CD14-positive monocyte (primary cell): ENCODE results near the gene RBM17. TPM values are rescaled to one million over a fixed set of nuclear protein-coding genes. Genes with fewer than 3 reads are reported as not detected.
"Not testable (repeated sequence)": the region's sequence is repeated elsewhere in the genome, so short reads cannot be mapped to it uniquely, and the experiment has no call there.

ENCODE experiments used
- DNase-seq, 3 donors: peaks; one replicate each; pipeline ENCODE4 v3.0.0-alpha.2; 2011 to 2022
- H2AFZ ChIP-seq: 2 replicates; pipeline ENCODE4 v1.6.0; 2012; ENCODE audit warnings: mild to moderate bottlenecking, low read depth, low read length, inconsistent platforms; ENCODE audit not compliant: insufficient read depth, poor library complexity, severe bottlenecking
- H3K27ac ChIP-seq, 2 donors: 1 replicate in 1 of 2; 2 replicates in 1 of 2; pipeline ENCODE4 v1.5.1; 2012 to 2013; ENCODE audit warnings: low read length in 2 of 2, control low read depth in 1 of 2, inconsistent platforms in 1 of 2, low read depth in 1 of 2, mild to moderate bottlenecking in 1 of 2
- H3K27me3 ChIP-seq, 2 donors: one replicate each; pipeline versions ENCODE4 v1.6.0 to v1.6.1; 2011 to 2013; ENCODE audit warnings: low read length in 2 of 2; ENCODE audit not compliant: control insufficient read depth in 2 of 2, insufficient read depth in 2 of 2
- H3K36me3 ChIP-seq, 2 donors: replicated peaks in 1 of 2; 1 replicate in 1 of 2; 2 replicates in 1 of 2; pipeline versions ENCODE4 v1.5.1 to v1.6.1; 2012 to 2013; ENCODE audit warnings: low read length in 2 of 2, control low read depth in 1 of 2, inconsistent platforms in 1 of 2, mild to moderate bottlenecking in 1 of 2; ENCODE audit not compliant: insufficient read depth in 2 of 2, control insufficient read depth in 1 of 2
- H3K4me1 ChIP-seq, 2 donors: 1 replicate in 1 of 2; 2 replicates in 1 of 2; pipeline versions ENCODE4 v1.5.1 to v1.6.1; 2012 to 2013; ENCODE audit warnings: low read length in 2 of 2, control low read depth in 1 of 2, inconsistent platforms in 1 of 2, mild to moderate bottlenecking in 1 of 2, moderate library complexity in 1 of 2; ENCODE audit not compliant: insufficient read depth in 2 of 2, control insufficient read depth in 1 of 2
- H3K4me2 ChIP-seq: replicated peaks from 2 replicates; pipeline ENCODE3; 2012; ENCODE audit warnings: low read length, moderate library complexity, mild to moderate bottlenecking; ENCODE audit not compliant: poor library complexity, severe bottlenecking; ENCODE audit errors: extremely low read depth
- H3K4me3 ChIP-seq, 3 experiments: fragments of 200-600 bp in 1 of 3; sonication (generic) in 1 of 3; replicated peaks in 1 of 3; 1 replicate in 2 of 3; 2 replicates in 1 of 3; pipeline ENCODE4 v1.5.1; 2011 to 2013; ENCODE audit warnings: low read length in 3 of 3, mild to moderate bottlenecking in 3 of 3, control low read depth in 2 of 3, low read depth in 2 of 3, inconsistent platforms in 1 of 3, moderate library complexity in 1 of 3
- H3K79me2 ChIP-seq: 2 replicates; pipeline ENCODE4 v1.6.0; 2012; ENCODE audit warnings: mild to moderate bottlenecking, control low read depth, inconsistent platforms, low read length, moderate library complexity; ENCODE audit not compliant: insufficient read depth
- H3K9ac ChIP-seq: 2 replicates; pipeline ENCODE4 v1.6.0; 2017; ENCODE audit warnings: low read length, mild to moderate bottlenecking; ENCODE audit not compliant: insufficient read depth, poor library complexity, severe bottlenecking
- H3K9me3 ChIP-seq, 2 donors: replicated peaks in 1 of 2; 1 replicate in 1 of 2; 2 replicates in 1 of 2; pipeline versions ENCODE4 v1.5.1 to v1.6.1; 2012 to 2013; ENCODE audit warnings: low read length in 2 of 2, control low read depth in 1 of 2; ENCODE audit not compliant: control insufficient read depth in 1 of 2, insufficient read depth in 1 of 2
- H4K20me1 ChIP-seq: 2 replicates; pipeline ENCODE4 v1.6.0; 2012; ENCODE audit warnings: mild to moderate bottlenecking, low read length, control low read depth, moderate library complexity; ENCODE audit not compliant: insufficient read depth
- H3K27ac Mint-ChIP-seq, 7 donors: one replicate each; pipeline ENCODE4 v1.8.0; 2020; ENCODE audit warnings: mild to moderate bottlenecking in 7 of 7, mixed read lengths in 7 of 7, moderate library complexity in 6 of 7, inconsistent platforms in 2 of 7
- H3K27me3 Mint-ChIP-seq, 3 donors: one replicate each; pipeline ENCODE4 v1.8.0; 2021 to 2022; ENCODE audit warnings: low read depth in 3 of 3, mild to moderate bottlenecking in 3 of 3, mixed read lengths in 3 of 3, moderate library complexity in 3 of 3, inconsistent platforms in 1 of 3
- H3K36me3 Mint-ChIP-seq, 2 donors: one replicate each; pipeline ENCODE4 v1.8.0; 2020; ENCODE audit warnings: mixed read lengths in 2 of 2, inconsistent platforms in 1 of 2, mild to moderate bottlenecking in 1 of 2
- H3K4me1 Mint-ChIP-seq: one replicate; pipeline ENCODE4 v1.8.0; 2020; ENCODE audit warnings: mild to moderate bottlenecking, mixed read lengths
- H3K4me3 Mint-ChIP-seq, 2 donors: one replicate each; pipeline ENCODE4 v1.8.0; 2020; ENCODE audit warnings: mild to moderate bottlenecking in 2 of 2, mixed read lengths in 2 of 2, moderate library complexity in 1 of 2
- H3K9me3 Mint-ChIP-seq, 7 donors: one replicate each; pipeline ENCODE4 v1.8.0; 2020 to 2022; ENCODE audit warnings: mixed read lengths in 7 of 7, mild to moderate bottlenecking in 6 of 7, moderate library complexity in 6 of 7, inconsistent platforms in 2 of 7
- CTCF ChIP-seq: fragments of 200-600 bp; IDR thresholded peaks from one replicate; pipeline ENCODE4 v1.8.0; 2022; ENCODE audit warnings: antibody characterized with exemption, mild to moderate bottlenecking
- WGBS: methylation state at CpG from one replicate; pipeline ENCODE4 v1.1.5; 2013; ENCODE audit warnings: missing lambda C conversion rate; ENCODE audit not compliant: insufficient coverage; 5-methylcytosine and 5-hydroxymethylcytosine counted together
- intact Hi-C, 2 donors: fragments of 100-400 bp; cut with micrococcal nuclease; formaldehyde crosslinking; loops; one replicate each; pipeline versions ENCODE4 v1.15.0 to v1.15.1; 2023
- polyA plus RNA-seq, 3 donors: library from polyadenylated mRNA; depleted of rRNA in 1 of 3; unstranded in 2 of 3; stranded (reverse) in 1 of 3; fragments of 300-500 nt in 2 of 3; fragments of >200 nt in 1 of 3; fragmentation: Illumina TruSeq in 2 of 3; gene quantifications; 1 replicate in 2 of 3; 2 replicates in 1 of 3; pipeline ENCODE4 v1.2.3, GENCODE V29; 2012 to 2021

Gene RBM17
- polyA plus RNA-seq, 3 donors: 37.2 to 51.4 (median 44.5) TPM

- Histone ChIP-seq H3K4me1 (peaks cover 6 to 7% of the 10 kb centered on the region in 2 donors), H3K36me3 (no peaks in the 10 kb centered on the region), H3K9me3 (no peaks in the 10 kb centered on the region), H3K9ac (no peak overlapping the region), H4K20me1 (no peaks in the 10 kb centered on the region), H3K79me2 (no peaks in the 10 kb centered on the region), H3K27me3 (no peaks in the 10 kb centered on the region), H3K27ac (no peak overlapping the region), H2AFZ (no peak overlapping the region), H3K4me2 (no peak overlapping the region), H3K4me3 (no peak overlapping the region)
- peaks cover 0 to 4% (median 1%) of the 10 kb centered on the region in 3 donors for H3K27me3 Mint-ChIP-seq
- peaks cover 9% of the 10 kb centered on the region for H3K4me1 Mint-ChIP-seq
- no peak for TF ChIP-seq CTCF
- DNase-seq: no peak
- intact Hi-C loops: no loop called here
- no CpG with 5 or more reads among the region's 5 CpGs for WGBS
- no peak overlapping the region for H3K27ac Mint-ChIP-seq
- H3K36me3 Mint-ChIP-seq: no peaks in the 10 kb centered on the region
- no peak overlapping the region for H3K4me3 Mint-ChIP-seq
- peaks cover 0 to 6% (median 0%) of the 10 kb centered on the region in 7 donors for H3K9me3 Mint-ChIP-seq
Observed at GRCh38 chr10:6040205-6040604, 48.6 kb upstream of the RBM17 start.

GRCh38 chr10:6043377-6043776 is 45.5 kb upstream of the RBM17 start:
- H3K27ac ChIP-seq, H3K27me3 Mint-ChIP-seq, H3K36me3 Mint-ChIP-seq, intact Hi-C loops, H3K9me3 ChIP-seq, H3K9ac ChIP-seq, DNase-seq, H3K27me3 ChIP-seq, H3K4me3 Mint-ChIP-seq, H2AFZ ChIP-seq, H4K20me1 ChIP-seq, H3K4me3 ChIP-seq, H3K27ac Mint-ChIP-seq, H3K9me3 Mint-ChIP-seq, H3K79me2 ChIP-seq, H3K36me3 ChIP-seq, H3K4me2 ChIP-seq: not testable (repeated sequence)
- H3K4me1 ChIP-seq: peaks cover 11 to 13% of the 10 kb centered on the region in 2 donors
- WGBS: no CpG with 5 or more reads among the region's 6 CpGs
- H3K4me1 Mint-ChIP-seq: peaks cover 17% of the 10 kb centered on the region
